ENCODE data around the gene ADGRD2.
"Not testable (repeated sequence)": the region's sequence is repeated elsewhere in the genome, so short reads cannot be mapped to it uniquely, and the experiment has no call there.

The ADGRD2 gene

GRCh38 chr9:124423155-124423554 is 27.1 kb upstream of the ADGRD2 start:
- TF ChIP-seq CTCF (conservative IDR thresholded peaks at IDR 0.05; ENCODE audit: low read depth), result no peak
- CTCF ChIA-PET, result interaction anchor here (1.0 kb wide), 1 partner anchor 114 kb away, joined by 4 read pairs; no protein-coding TSS in a partner anchor
- POLR2A ChIA-PET (ENCODE audit: low non-redundant PET), result no interaction called here

GRCh38 chr9:124423591-124423990 is 26.7 kb upstream of the ADGRD2 start:
- DNase-seq (ENCODE audit: low spot score), result no peak
- CTCF ChIA-PET, result interaction anchor here (1.0 kb wide), 1 partner anchor 113 kb away, joined by 4 read pairs; no protein-coding TSS in a partner anchor
- H3K27ac ChIP-seq, result no peak overlapping the region
- POLR2A ChIA-PET (ENCODE audit: low non-redundant PET), result no interaction called here
- TF ChIP-seq CTCF (conservative IDR thresholded peaks at IDR 0.05; ENCODE audit: low read depth), result no peak

More at GRCh38 chr9:124423155-124423554, 27.1 kb upstream of the ADGRD2 start:
- no peak overlapping the region for H3K27ac ChIP-seq
- DNase-seq (ENCODE audit: low spot score), result no peak

- CTCF ChIA-PET, result interaction anchor here (0.6 kb wide), 1 partner anchor 11 kb away, joined by 3 read pairs; no protein-coding TSS in a partner anchor
- DNase-seq (ENCODE audit: low spot score); H3K27ac ChIP-seq; POLR2A ChIA-PET (ENCODE audit: low non-redundant PET): not testable (repeated sequence)
These were observed 24.5 kb upstream of the ADGRD2 start for GRCh38 chr9:124425733-124426132.

- CTCF ChIA-PET, result no interaction called here
- H3K27ac ChIP-seq, result no peak overlapping the region
- no peak for TF ChIP-seq CTCF (conservative IDR thresholded peaks at IDR 0.05; ENCODE audit: low read depth)
- POLR2A ChIA-PET (ENCODE audit: low non-redundant PET), result no interaction called here
- DNase-seq (ENCODE audit: low spot score), result no peak
These were observed 23.9 kb upstream of the ADGRD2 start for GRCh38 chr9:124426361-124426760.

- DNase-seq (ENCODE audit: low spot score), result no peak
- TF ChIP-seq CTCF (conservative IDR thresholded peaks at IDR 0.05; ENCODE audit: low read depth), result no peak
- ChIA-PET POLR2A (ENCODE audit: low non-redundant PET) (no interaction called here), CTCF (no interaction called here)
- no peak overlapping the region for H3K27ac ChIP-seq
These were observed 23.0 kb upstream of the ADGRD2 start for GRCh38 chr9:124427281-124427680.

GRCh38 chr9:124428751-124429529 is 21.3 kb upstream of the ADGRD2 start:
- POLR2A ChIA-PET (ENCODE audit: low non-redundant PET), result no interaction called here
- CTCF ChIA-PET, result interaction anchor here (0.7 to 1.5 kb wide), 3 partner anchors 10 to 283 kb away, joined by 3 read pairs; no protein-coding TSS in a partner anchor
- TF ChIP-seq CTCF (conservative IDR thresholded peaks at IDR 0.05; ENCODE audit: low read depth), result no peak
- no peak overlapping the region for H3K27ac ChIP-seq
- no peak for DNase-seq (ENCODE audit: low spot score)

- no peak for TF ChIP-seq CTCF (conservative IDR thresholded peaks at IDR 0.05; ENCODE audit: low read depth)
- H3K27ac ChIP-seq, result no peak overlapping the region
- CTCF ChIA-PET, result interaction anchor here (0.7 to 1.5 kb wide), 3 partner anchors 10 to 282 kb away, joined by 3 read pairs; no protein-coding TSS in a partner anchor
- POLR2A ChIA-PET (ENCODE audit: low non-redundant PET), result no interaction called here
- DNase-seq (ENCODE audit: low spot score), result no peak
These were observed 20.8 kb upstream of the ADGRD2 start for GRCh38 chr9:124429530-124429867.

Measured in RWPE1 (cell line).